ENCODE measurements around the gene ARPC1A.
"Not testable (repeated sequence)": the region's sequence is repeated elsewhere in the genome, so short reads cannot be mapped to it uniquely, and the experiment has no call there.

ARPC1A gene

GRCh38 chr7:99331002-99331401 is 5.3 kb downstream of the ARPC1A start:
- H3K36me3 Mint-ChIP-seq, result peaks cover 22% of the 10 kb centered on the region
- H3K9me3 Mint-ChIP-seq, result no peaks in the 10 kb centered on the region
- H3K4me1 Mint-ChIP-seq, result peaks cover 55% of the 10 kb centered on the region
- H3K27me3 Mint-ChIP-seq, result no peaks in the 10 kb centered on the region
- H3K4me3 Mint-ChIP-seq, result no peak overlapping the region
- peak overlapping the region; percentile 88 for H3K27ac Mint-ChIP-seq
- no peak for DNase-seq
- CTCF ChIA-PET, result interaction anchor here (1.2 kb wide), 1 partner anchor 21 kb away, joined by 3 read pairs; no protein-coding TSS in a partner anchor

- H3K27me3 Mint-ChIP-seq, result no peaks in the 10 kb centered on the region
- H3K9me3 Mint-ChIP-seq, result no peaks in the 10 kb centered on the region
- no peak overlapping the region for H3K4me3 Mint-ChIP-seq
- H3K27ac Mint-ChIP-seq, result no peak overlapping the region
- DNase-seq, result no peak
- H3K36me3 Mint-ChIP-seq, result peaks cover 47% of the 10 kb centered on the region
- CTCF ChIA-PET, result no interaction called here
- H3K4me1 Mint-ChIP-seq, result no peaks in the 10 kb centered on the region
Observed at GRCh38 chr7:99339595-99339994, 13.9 kb downstream of the ARPC1A start.

DNA sequence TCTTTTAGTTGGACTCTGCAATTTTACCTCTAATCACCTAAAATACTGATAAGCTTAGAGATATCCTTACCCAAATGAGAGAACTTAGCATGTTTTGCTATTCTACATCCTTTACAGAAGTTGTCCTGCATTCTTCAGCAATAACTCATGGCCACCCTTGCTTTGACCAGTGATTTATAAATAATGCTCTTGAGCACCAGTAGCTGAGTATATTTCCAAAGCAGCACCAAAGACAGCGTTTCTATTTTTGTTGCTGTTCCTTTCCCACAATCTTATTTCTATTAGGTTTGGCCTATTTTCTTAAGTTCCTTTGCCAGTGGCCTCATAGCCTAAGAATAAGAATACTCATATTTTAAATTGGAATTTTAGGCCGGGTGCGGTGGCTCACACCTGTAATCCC is 15.0 kb downstream of the ARPC1A start:
- peaks cover 44% of the 10 kb centered on the region for H3K36me3 Mint-ChIP-seq
- CTCF ChIA-PET, result interaction anchor here (0.5 to 0.7 kb wide), 2 partner anchors 17 to 24 kb away, joined by 3 to 4 read pairs; no protein-coding TSS in a partner anchor
- DNase-seq, result no peak
- no peaks in the 10 kb centered on the region for H3K27me3 Mint-ChIP-seq
- H3K4me3 Mint-ChIP-seq, result no peak overlapping the region
- no peaks in the 10 kb centered on the region for H3K4me1 Mint-ChIP-seq
- H3K9me3 Mint-ChIP-seq, result no peaks in the 10 kb centered on the region
- no peak overlapping the region for H3K27ac Mint-ChIP-seq

DNA sequence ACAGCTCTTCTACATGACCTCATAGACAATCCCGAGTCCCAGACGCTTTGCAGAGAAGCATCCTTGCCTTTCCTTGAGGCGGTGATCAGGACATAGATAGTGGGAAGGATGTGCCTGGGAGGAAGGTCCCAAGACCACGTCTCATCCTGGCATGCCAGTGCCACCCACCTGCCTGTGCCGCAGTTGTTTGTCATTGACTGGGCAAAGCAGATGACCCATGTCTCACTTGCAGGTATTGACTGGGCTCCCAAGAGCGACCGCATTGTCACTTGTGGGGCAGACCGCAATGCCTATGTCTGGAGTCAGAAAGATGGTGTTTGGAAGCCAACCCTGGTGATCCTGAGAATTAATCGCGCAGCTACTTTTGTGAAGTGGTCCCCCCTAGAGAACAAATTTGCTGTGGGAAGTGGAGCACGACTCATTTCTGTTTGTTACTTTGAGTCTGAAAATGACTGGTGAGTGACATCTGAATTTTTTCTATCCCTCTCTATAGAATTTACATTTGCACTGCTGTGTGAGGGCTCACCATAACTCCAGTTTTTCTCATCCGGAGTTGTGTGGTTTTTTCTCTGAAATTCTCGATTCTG is 18.5 kb downstream of the ARPC1A start:
- peaks cover 43% of the 10 kb centered on the region for H3K36me3 Mint-ChIP-seq
- H3K9me3 Mint-ChIP-seq, result no peaks in the 10 kb centered on the region
- H3K27me3 Mint-ChIP-seq, result no peaks in the 10 kb centered on the region
- H3K27ac Mint-ChIP-seq, result no peak overlapping the region
- CTCF ChIA-PET, result no interaction called here
- no peak overlapping the region for H3K4me3 Mint-ChIP-seq
- no peak for DNase-seq
- H3K4me1 Mint-ChIP-seq, result no peaks in the 10 kb centered on the region

DNA sequence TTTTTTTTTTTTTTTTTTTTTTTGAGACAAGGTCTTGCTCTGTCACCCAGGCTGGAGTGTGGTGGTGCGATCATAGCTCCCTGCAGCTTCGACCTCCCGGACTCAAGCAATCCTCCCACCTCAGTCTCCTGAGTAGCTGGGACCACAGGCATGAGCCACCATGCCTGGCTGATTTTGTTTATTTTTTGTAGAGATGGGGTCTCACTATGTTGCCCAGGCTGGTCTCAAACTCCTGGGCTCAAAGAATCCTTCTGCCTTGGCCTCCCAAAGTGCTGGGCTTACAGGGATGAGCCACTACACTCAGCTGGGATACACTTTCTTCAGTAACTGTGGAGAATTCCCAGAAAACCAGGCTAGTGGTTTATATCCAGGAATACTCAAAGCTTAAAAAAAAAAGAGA is 24.9 kb downstream of the ARPC1A start:
- H3K9me3 Mint-ChIP-seq, CTCF ChIA-PET, DNase-seq, H3K4me1 Mint-ChIP-seq, H3K27ac Mint-ChIP-seq, H3K4me3 Mint-ChIP-seq, H3K27me3 Mint-ChIP-seq: not testable (repeated sequence)
- H3K36me3 Mint-ChIP-seq, result peaks cover 36% of the 10 kb centered on the region

GRCh38 chr7:99352247-99352646 is 26.5 kb downstream of the ARPC1A start:
- H3K4me1 Mint-ChIP-seq, result no peaks in the 10 kb centered on the region
- no peaks in the 10 kb centered on the region for H3K27me3 Mint-ChIP-seq
- no peak overlapping the region for H3K4me3 Mint-ChIP-seq
- H3K36me3 Mint-ChIP-seq, result peaks cover 41% of the 10 kb centered on the region
- H3K9me3 Mint-ChIP-seq, result no peaks in the 10 kb centered on the region
- no peak for DNase-seq
- no peak overlapping the region for H3K27ac Mint-ChIP-seq
- CTCF ChIA-PET, result interaction anchor here (0.6 kb wide), 1 partner anchor 174 kb away, joined by 3 read pairs; no protein-coding TSS in a partner anchor

DNA sequence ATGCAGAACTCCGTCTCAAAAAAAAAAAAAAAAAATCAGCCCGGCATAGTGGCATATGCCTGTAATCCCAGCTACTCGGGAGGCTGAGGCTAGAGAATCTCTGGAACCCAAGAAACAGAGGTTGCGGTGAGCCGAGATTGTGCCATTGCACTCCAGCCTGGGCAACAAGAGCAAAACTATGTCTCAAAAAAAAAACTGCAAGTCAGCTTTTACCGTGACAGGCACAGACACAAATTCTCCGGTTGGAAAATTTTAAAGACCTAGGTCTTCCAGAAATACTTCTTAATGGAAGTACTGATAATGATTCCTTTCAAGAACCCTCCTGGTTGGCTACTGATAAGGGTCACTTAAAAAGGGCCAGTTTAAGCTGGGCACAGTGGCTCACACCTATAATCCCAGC is 29.4 kb downstream of the ARPC1A start:
- Mint-ChIP-seq H3K4me3 (no peak overlapping the region), H3K4me1 (no peaks in the 10 kb centered on the region), H3K36me3 (peaks cover 45% of the 10 kb centered on the region), H3K27me3 (no peaks in the 10 kb centered on the region), H3K9me3 (no peaks in the 10 kb centered on the region), H3K27ac (no peak overlapping the region)
- no peak for DNase-seq
- CTCF ChIA-PET, result interaction anchor here (0.7 kb wide), 1 partner anchor 10 kb away, joined by 3 read pairs; no protein-coding TSS in a partner anchor

DNA sequence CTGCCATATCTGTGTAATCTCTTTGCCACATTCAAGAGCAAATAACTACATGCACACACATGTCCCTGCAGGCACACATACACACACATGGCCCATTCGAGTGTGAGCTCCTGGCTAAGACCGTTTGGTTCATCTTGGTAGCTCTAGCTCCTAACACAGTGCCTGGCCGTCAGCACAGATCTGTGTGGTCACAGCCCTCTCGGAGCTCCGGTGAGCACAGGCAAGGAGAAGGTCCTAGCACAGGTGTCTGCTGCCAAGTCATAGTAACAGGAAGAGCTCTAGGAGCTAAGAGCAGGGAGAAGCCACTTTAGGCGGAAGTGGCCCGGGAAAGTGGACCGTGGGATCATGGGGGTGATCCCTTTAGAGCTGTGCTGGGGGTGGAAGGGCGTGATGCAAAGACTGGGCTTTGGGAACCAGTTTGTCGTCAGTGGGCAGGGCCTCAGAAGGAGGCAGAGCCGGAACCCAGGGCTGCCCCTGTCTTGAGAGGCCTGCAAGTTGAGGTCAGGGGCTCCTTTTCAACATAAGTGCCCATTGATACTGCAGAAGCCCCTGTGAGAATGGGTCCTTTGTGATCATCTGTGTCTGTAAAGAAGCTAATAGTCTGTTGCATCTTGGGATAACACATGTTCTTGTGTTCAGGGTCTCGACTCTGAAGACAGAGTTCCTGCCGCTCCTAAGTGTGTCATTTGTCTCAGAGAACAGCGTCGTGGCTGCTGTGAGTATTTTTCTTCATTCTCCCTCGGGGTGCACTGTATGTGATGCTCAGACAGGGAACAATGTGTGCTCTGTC is 32.2 kb downstream of the ARPC1A start:
- no peak for DNase-seq
- H3K27ac Mint-ChIP-seq, result no peak overlapping the region
- no peaks in the 10 kb centered on the region for H3K4me1 Mint-ChIP-seq
- no peaks in the 10 kb centered on the region for H3K9me3 Mint-ChIP-seq
- H3K4me3 Mint-ChIP-seq, result no peak overlapping the region
- H3K27me3 Mint-ChIP-seq, result no peaks in the 10 kb centered on the region
- CTCF ChIA-PET, result interaction anchor here (0.8 kb wide), 1 partner anchor 17 kb away, joined by 3 read pairs; no protein-coding TSS in a partner anchor
- peaks cover 40% of the 10 kb centered on the region for H3K36me3 Mint-ChIP-seq

- H3K27ac Mint-ChIP-seq, H3K9me3 Mint-ChIP-seq, H3K27me3 Mint-ChIP-seq, DNase-seq, H3K4me3 Mint-ChIP-seq, CTCF ChIA-PET, H3K4me1 Mint-ChIP-seq: not testable (repeated sequence)
- H3K36me3 Mint-ChIP-seq, result peaks cover 44% of the 10 kb centered on the region
Observed at GRCh38 chr7:99358521-99358920, 32.8 kb downstream of the ARPC1A start.

DNA sequence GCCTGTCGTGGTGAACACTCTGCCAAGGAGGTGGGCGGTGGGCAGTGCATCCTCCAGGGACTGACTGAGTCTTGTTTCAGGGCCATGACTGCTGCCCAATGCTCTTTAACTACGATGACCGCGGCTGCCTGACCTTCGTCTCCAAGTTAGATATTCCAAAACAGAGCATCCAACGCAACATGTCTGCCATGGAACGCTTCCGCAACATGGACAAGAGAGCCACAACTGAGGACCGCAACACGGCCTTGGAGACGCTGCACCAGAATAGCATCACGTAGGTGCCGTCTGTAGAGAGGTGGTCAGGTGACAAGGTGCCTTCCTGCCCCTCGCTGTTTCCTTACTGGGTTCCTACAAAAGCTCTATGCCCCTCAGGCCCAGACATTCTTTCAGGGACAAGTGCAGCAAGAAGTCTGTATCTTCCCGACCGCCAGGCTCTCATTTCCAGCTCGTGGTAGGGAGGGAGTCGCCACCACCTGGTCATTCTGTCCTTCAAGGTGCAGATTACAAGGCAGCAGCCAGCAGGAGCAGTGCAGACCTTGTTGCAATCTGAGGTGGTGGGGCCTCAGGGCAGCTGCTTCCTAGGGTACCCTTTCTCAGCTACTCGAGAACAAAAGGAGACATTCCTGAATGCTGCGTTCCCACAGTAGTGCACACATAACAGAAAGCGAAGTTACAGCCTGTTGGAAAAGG is 33.9 kb downstream of the ARPC1A start:
- Mint-ChIP-seq H3K4me3 (no peak overlapping the region), H3K9me3 (no peaks in the 10 kb centered on the region), H3K4me1 (no peaks in the 10 kb centered on the region), H3K27ac (no peak overlapping the region), H3K36me3 (peaks cover 45% of the 10 kb centered on the region), H3K27me3 (no peaks in the 10 kb centered on the region)
- DNase-seq, result no peak
- CTCF ChIA-PET, result interaction anchor here (0.7 kb wide), 1 partner anchor 27 kb away, joined by 3 read pairs; no protein-coding TSS in a partner anchor

DNA sequence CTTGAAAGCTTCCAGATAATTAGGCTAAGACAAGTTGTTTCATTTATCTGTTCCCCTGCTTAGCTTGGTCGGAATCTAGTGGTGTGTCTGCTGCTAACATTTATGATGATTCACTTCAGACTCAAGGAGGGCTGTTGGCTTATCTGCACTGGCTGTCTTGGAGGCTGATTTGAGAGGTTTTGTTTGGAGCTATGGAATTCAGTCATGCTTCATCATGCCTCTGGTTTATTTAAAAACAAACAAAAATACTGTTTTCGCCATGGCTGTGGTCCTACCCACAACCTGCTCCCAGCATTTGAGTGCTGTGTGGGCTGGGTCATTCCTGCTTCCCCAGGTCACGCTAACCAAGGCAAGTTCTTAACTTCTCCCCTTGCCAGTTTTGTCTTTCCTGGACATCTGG is 37.1 kb downstream of the ARPC1A start:
- H3K27ac Mint-ChIP-seq, result no peak overlapping the region
- H3K36me3 Mint-ChIP-seq, result peaks cover 51% of the 10 kb centered on the region
- CTCF ChIA-PET, result interaction anchor here (1.0 to 1.5 kb wide), 3 partner anchors 13 to 53 kb away, joined by 3 to 4 read pairs (median 4); no protein-coding TSS in a partner anchor
- H3K4me3 Mint-ChIP-seq, result no peak overlapping the region
- no peaks in the 10 kb centered on the region for H3K27me3 Mint-ChIP-seq
- H3K9me3 Mint-ChIP-seq, result no peaks in the 10 kb centered on the region
- DNase-seq, result no peak
- peaks cover 4% of the 10 kb centered on the region for H3K4me1 Mint-ChIP-seq

DNA sequence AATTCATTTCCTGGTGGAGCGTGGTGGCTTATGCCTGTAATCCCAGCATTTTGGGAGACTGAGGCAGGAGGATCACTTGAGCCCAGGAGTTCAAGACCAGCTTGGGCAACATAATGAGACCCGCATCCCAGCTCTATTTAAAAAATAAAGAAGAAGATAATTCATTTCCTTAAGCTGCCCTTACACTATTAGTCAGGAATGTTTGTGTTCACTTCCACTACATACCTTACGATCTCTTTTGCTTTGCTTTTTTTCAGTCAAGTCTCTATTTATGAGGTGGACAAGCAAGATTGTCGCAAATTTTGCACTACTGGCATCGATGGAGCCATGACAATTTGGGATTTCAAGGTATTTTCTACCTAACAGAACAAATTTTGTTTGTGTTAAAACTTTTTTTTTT is 37.6 kb downstream of the ARPC1A start:
- DNase-seq, result no peak
- CTCF ChIA-PET, result interaction anchor here (1.0 to 1.5 kb wide), 2 partner anchors 14 to 17 kb away, joined by 3 to 4 read pairs; no protein-coding TSS in a partner anchor
- Mint-ChIP-seq H3K27me3 (no peaks in the 10 kb centered on the region), H3K36me3 (peaks cover 46% of the 10 kb centered on the region), H3K9me3 (no peaks in the 10 kb centered on the region), H3K27ac (no peak overlapping the region), H3K4me3 (no peak overlapping the region), H3K4me1 (peaks cover 4% of the 10 kb centered on the region)

- peak; percentile 78 for DNase-seq
- peaks cover 47% of the 10 kb centered on the region for H3K36me3 Mint-ChIP-seq
- no peaks in the 10 kb centered on the region for H3K9me3 Mint-ChIP-seq
- peaks cover 24% of the 10 kb centered on the region for H3K4me1 Mint-ChIP-seq
- no peaks in the 10 kb centered on the region for H3K27me3 Mint-ChIP-seq
- peak overlapping the region; percentile 7 for H3K27ac Mint-ChIP-seq
- no peak overlapping the region for H3K4me3 Mint-ChIP-seq
- CTCF ChIA-PET, result interaction anchor here (0.6 to 2.8 kb wide), 12 partner anchors 9 to 260 kb away, joined by 3 to 13 read pairs (median 4); no protein-coding TSS in a partner anchor
Observed at GRCh38 chr7:99365318-99366141, 39.8 kb downstream of the ARPC1A start.

Measured in activated naive CD4-positive, alpha-beta T cell treated with anti-CD3 and anti-CD28 coated beads, Interleukin-2, amount 10 ng/mL, durations not matched to agents 7 days and 5 days (primary cell).